Measurements from ENCODE around the gene MYL11. TPM values are rescaled to one million over a fixed set of nuclear protein-coding genes. Genes with fewer than 3 reads are reported as not detected.
"Not testable (repeated sequence)": the region's sequence is repeated elsewhere in the genome, so short reads cannot be mapped to it uniquely, and the experiment has no call there.

MYL11 gene
- total RNA-seq, 1 donor from 2014 or later: not detected

DNA sequence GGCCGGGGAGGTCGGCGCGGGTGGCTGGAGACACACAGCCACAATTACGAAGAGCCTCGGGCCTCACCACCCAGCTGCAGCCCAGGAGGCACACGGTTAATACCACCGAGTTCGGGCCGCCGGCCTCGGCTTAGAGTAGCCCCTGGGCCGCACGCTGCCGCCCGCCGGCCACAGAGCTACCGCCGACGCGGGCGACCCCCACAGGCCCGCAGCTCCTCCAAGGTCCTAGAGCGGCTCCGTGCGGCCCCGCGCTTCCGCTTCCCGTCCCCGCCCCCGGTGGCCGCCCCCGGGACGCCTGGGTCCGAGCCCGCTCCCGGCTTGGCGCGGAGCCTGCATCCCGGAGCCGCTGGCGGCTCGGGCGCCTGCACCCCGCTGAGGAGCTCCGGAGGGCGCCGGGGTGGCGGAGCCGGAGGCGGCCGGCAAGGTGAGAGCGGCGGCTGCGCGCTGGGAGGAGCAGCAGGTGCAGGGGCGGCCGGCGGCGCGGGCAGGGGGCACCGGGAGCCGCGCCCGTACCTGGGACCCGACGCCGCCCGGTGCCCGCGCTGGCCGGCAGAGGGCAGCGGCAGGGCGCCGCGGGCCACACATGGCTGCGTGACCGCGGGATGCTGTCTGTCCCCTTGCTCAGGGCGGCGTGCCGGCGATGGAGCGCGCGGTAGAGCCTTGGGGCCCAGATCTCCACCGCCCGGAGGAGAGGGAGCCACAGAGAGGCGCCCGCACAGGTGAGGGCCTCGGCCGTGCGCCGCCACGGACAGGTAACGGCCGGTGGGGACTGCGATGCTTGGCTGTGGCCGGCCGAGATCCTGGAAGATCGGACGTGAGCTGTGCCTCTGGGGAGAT is 20.8 kb downstream of the MYL11 start, which contains the start of gene ZNF48:
Gene ZNF48, plus strand, starts transcription at position 266 of the 837 bp plus-strand sequence. Its CDS starts 375 bp downstream, at position 641.
- peaks cover 3% of the 10 kb centered on the region for H3K9me3 Mint-ChIP-seq (ENCODE audit: unreplicated experiment)
- H3K27ac ChIP-seq (ENCODE audit: low read depth, low read length): peak within 1 kb of the TSS; percentile 80
- H3K27me3 Mint-ChIP-seq (ENCODE audit: low read depth, unreplicated experiment): no peaks in the 10 kb centered on the region
- H2AFZ ChIP-seq (ENCODE audit: low read depth, low read length): peak within 1 kb of the TSS; percentile 83
- H3K4me2 ChIP-seq (ENCODE audit: low read length): peak within 1 kb of the TSS; percentile 86
- peak within 1 kb of the TSS; percentile 92 for H3K27ac Mint-ChIP-seq (ENCODE audit: unreplicated experiment)
- H3K36me3 ChIP-seq (ENCODE audit: insufficient read depth, low read length): peaks cover 5% of the 10 kb centered on the region
- H3K79me2 ChIP-seq (ENCODE audit: insufficient read depth, low read length): peaks cover 42% of the 10 kb centered on the region
- H3K4me1 Mint-ChIP-seq (ENCODE audit: low read depth, unreplicated experiment): peaks cover 16% of the 10 kb centered on the region
- peak within 1 kb of the TSS; percentile 79 for H3K9ac ChIP-seq (ENCODE audit: low read length)
- peaks cover 13% of the 10 kb centered on the region for H3K36me3 Mint-ChIP-seq (ENCODE audit: low read depth, unreplicated experiment)
- H4K20me1 ChIP-seq (ENCODE audit: insufficient read depth, low read length): no peaks in the 10 kb centered on the region
- FAIRE-seq: no peak
- peaks cover 26% of the 10 kb centered on the region for H3K4me1 ChIP-seq (ENCODE audit: insufficient read depth, low read length)
- peak; percentile 84 for DNase-seq (ENCODE audit: low read depth)
- peak within 1 kb of the TSS; percentile 60 for H3K4me3 ChIP-seq (ENCODE audit: insufficient read depth, low read depth, low read length)
- H3K27me3 ChIP-seq (ENCODE audit: insufficient read depth, low read length): no peaks in the 10 kb centered on the region
- H3K9me3 ChIP-seq (ENCODE audit: insufficient read depth, low read depth, low read length): no peaks in the 10 kb centered on the region
- no peak for TF ChIP-seq EZH2 (IDR thresholded peaks at IDR 0.05; ENCODE audit: insufficient read depth, low read length)
- TF ChIP-seq, protein P1, sequence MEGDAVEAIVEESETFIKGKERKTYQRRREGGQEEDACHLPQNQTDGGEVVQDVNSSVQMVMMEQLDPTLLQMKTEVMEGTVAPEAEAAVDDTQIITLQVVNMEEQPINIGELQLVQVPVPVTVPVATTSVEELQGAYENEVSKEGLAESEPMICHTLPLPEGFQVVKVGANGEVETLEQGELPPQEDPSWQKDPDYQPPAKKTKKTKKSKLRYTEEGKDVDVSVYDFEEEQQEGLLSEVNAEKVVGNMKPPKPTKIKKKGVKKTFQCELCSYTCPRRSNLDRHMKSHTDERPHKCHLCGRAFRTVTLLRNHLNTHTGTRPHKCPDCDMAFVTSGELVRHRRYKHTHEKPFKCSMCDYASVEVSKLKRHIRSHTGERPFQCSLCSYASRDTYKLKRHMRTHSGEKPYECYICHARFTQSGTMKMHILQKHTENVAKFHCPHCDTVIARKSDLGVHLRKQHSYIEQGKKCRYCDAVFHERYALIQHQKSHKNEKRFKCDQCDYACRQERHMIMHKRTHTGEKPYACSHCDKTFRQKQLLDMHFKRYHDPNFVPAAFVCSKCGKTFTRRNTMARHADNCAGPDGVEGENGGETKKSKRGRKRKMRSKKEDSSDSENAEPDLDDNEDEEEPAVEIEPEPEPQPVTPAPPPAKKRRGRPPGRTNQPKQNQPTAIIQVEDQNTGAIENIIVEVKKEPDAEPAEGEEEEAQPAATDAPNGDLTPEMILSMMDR (IDR thresholded peaks at IDR 0.05; ENCODE audit: insufficient read depth, low read depth, low read length): no peak
- peak within 1 kb of the TSS; percentile 90 for H3K4me3 Mint-ChIP-seq (ENCODE audit: unreplicated experiment)

DNA sequence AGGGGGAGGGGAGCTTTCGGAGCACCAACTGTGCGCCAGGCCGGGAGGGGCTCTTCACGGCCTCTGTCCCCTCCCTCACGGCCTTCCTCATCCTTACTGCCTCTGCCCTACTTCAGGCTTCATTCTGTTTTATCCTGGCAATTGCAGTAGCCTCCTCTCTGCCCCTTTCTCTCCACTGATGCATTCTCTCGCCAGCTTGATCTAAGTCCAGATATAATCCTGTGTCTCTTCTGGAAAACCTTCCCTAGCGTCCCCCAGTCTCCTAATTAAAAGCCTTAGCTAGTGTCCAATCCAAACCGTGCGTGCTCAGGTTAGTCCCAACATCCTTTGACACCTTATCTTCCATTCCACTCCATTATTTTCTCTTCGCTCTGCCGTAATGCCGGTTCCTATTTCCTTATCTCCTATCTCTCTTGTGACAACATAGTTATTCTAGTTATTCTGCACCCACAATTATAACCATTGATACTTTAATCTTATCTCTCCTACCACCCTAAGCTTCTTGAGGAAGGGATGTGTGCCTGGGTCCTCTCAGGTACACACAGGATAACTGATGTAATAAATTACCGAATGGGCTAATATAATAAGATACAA is 21.5 kb downstream of the MYL11 start:
- Histone ChIP-seq H3K4me3 (ENCODE audit: insufficient read depth, low read depth, low read length) (peak overlapping the region; percentile 60), H3K27me3 (ENCODE audit: insufficient read depth, low read length) (no peaks in the 10 kb centered on the region), H3K9me3 (ENCODE audit: insufficient read depth, low read depth, low read length) (no peaks in the 10 kb centered on the region), H3K36me3 (ENCODE audit: insufficient read depth, low read length) (peaks cover 5% of the 10 kb centered on the region), H3K9ac (ENCODE audit: low read length) (peak overlapping the region; percentile 79), H4K20me1 (ENCODE audit: insufficient read depth, low read length) (no peaks in the 10 kb centered on the region), H3K27ac (ENCODE audit: low read depth, low read length) (peak overlapping the region; percentile 37), H3K79me2 (ENCODE audit: insufficient read depth, low read length) (peaks cover 42% of the 10 kb centered on the region), H3K4me1 (ENCODE audit: insufficient read depth, low read length) (peaks cover 28% of the 10 kb centered on the region), H3K4me2 (ENCODE audit: low read length) (peak overlapping the region; percentile 86), H2AFZ (ENCODE audit: low read depth, low read length) (peak overlapping the region; percentile 72)
- no peak for DNase-seq (ENCODE audit: low read depth)
- peaks cover 16% of the 10 kb centered on the region for H3K4me1 Mint-ChIP-seq (ENCODE audit: low read depth, unreplicated experiment)
- no peak for FAIRE-seq
- H3K27ac Mint-ChIP-seq (ENCODE audit: unreplicated experiment): peak overlapping the region; percentile 77
- H3K27me3 Mint-ChIP-seq (ENCODE audit: low read depth, unreplicated experiment): no peaks in the 10 kb centered on the region
- no peak for TF ChIP-seq EZH2 (IDR thresholded peaks at IDR 0.05; ENCODE audit: insufficient read depth, low read length)
- TF ChIP-seq, protein P1 (IDR thresholded peaks at IDR 0.05; ENCODE audit: insufficient read depth, low read depth, low read length): no peak
- H3K36me3 Mint-ChIP-seq (ENCODE audit: low read depth, unreplicated experiment): peaks cover 13% of the 10 kb centered on the region
- H3K9me3 Mint-ChIP-seq (ENCODE audit: unreplicated experiment): peaks cover 3% of the 10 kb centered on the region
- H3K4me3 Mint-ChIP-seq (ENCODE audit: unreplicated experiment): peak overlapping the region; percentile 90

DNA sequence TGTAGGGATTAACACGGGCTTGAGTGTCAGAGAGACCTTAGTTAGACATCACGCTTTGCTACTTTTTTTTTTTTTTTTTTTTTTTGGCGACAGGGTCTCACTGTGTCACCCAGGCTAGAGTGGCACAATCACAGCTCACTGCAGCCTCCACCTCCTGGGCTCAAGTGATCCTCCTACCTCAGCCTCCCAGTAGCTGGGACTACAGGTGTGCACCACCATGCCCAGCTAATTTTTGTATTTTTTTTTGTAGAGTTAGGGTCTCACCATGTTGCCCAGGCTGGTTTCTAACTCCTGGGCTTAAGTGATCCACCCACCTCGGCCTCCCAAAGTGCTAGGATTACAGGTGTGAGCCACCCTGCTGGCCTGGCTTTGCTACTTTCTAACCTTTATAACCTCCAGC is 22.0 kb downstream of the MYL11 start:
- not testable (repeated sequence) for FAIRE-seq; H3K27ac Mint-ChIP-seq (ENCODE audit: unreplicated experiment); H4K20me1 ChIP-seq (ENCODE audit: insufficient read depth, low read length); H3K9me3 ChIP-seq (ENCODE audit: insufficient read depth, low read depth, low read length); H3K27me3 Mint-ChIP-seq (ENCODE audit: low read depth, unreplicated experiment); DNase-seq (ENCODE audit: low read depth); H3K27ac ChIP-seq (ENCODE audit: low read depth, low read length); H3K27me3 ChIP-seq (ENCODE audit: insufficient read depth, low read length); H2AFZ ChIP-seq (ENCODE audit: low read depth, low read length); H3K36me3 ChIP-seq (ENCODE audit: insufficient read depth, low read length); H3K9ac ChIP-seq (ENCODE audit: low read length); H3K9me3 Mint-ChIP-seq (ENCODE audit: unreplicated experiment)
- H3K79me2 ChIP-seq (ENCODE audit: insufficient read depth, low read length): peaks cover 42% of the 10 kb centered on the region
- peaks cover 19% of the 10 kb centered on the region for H3K4me1 Mint-ChIP-seq (ENCODE audit: low read depth, unreplicated experiment)
- peak overlapping the region; percentile 60 for H3K4me3 ChIP-seq (ENCODE audit: insufficient read depth, low read depth, low read length)
- peaks cover 13% of the 10 kb centered on the region for H3K36me3 Mint-ChIP-seq (ENCODE audit: low read depth, unreplicated experiment)
- H3K4me2 ChIP-seq (ENCODE audit: low read length): peak overlapping the region; percentile 86
- peak overlapping the region; percentile 90 for H3K4me3 Mint-ChIP-seq (ENCODE audit: unreplicated experiment)
- H3K4me1 ChIP-seq (ENCODE audit: insufficient read depth, low read length): peaks cover 28% of the 10 kb centered on the region
